GM10266 (cell line): ENCODE results near the gene ADAM8.
"Not testable (repeated sequence)": the region's sequence is repeated elsewhere in the genome, so short reads cannot be mapped to it uniquely, and the experiment has no call there.

Experiments used
- DNase-seq: peaks from one replicate; pipeline ENCODE4 v3.0.0; 2012; ENCODE audit errors: extremely low spot score
- CTCF ChIP-seq: IDR thresholded peaks from 2 replicates; pipeline ENCODE4 v1.5.1; 2012; ENCODE audit warnings: mild to moderate bottlenecking, low read depth; ENCODE audit not compliant: control insufficient read depth, insufficient read depth; ENCODE audit errors: missing control alignments

Gene ADAM8

GRCh38 chr10:133267293-133267692 lies 9.4 kb downstream of the ADAM8 start:
- no peak for TF ChIP-seq CTCF

GRCh38 chr10:133266056-133266795 lies 10.4 kb downstream of the ADAM8 start:
- DNase-seq: no peak
- no peak for TF ChIP-seq CTCF

More at GRCh38 chr10:133267293-133267692, 9.4 kb downstream of the ADAM8 start:
- no peak for DNase-seq

GRCh38 chr10:133265052-133265451 lies 11.6 kb downstream of the ADAM8 start:
- DNase-seq: not testable (repeated sequence)

- TF ChIP-seq CTCF: no peak
- DNase-seq: no peak
Observed at GRCh38 chr10:133264461-133264860, 12.2 kb downstream of the ADAM8 start.

GRCh38 chr10:133263674-133264073 lies 13.0 kb downstream of the ADAM8 start:
- no peak for TF ChIP-seq CTCF
- DNase-seq: no peak

- no peak for DNase-seq
- no peak for TF ChIP-seq CTCF
Observed at GRCh38 chr10:133262696-133263095, 14.0 kb downstream of the ADAM8 start.

- TF ChIP-seq CTCF: no peak
- DNase-seq: peak; percentile 98
Observed at GRCh38 chr10:133261726-133262325, 14.8 kb downstream of the ADAM8 start.
